NB4 (cell line): ENCODE results near the gene ZNF32.

Experiments
- DNase-seq: peaks from one replicate; pipeline ENCODE4 v3.0.0; 2010; ENCODE audit warnings: low read depth
- H3K4me3 ChIP-seq: one replicate; pipeline ENCODE4 v1.5.1; 2011; ENCODE audit warnings: mild to moderate bottlenecking, low read depth, low read length, moderate library complexity
- MYC ChIP-seq: IDR thresholded peaks from 2 replicates; pipeline ENCODE4 v1.6.1; 2011; ENCODE audit warnings: low read depth, low read length
- POLR2A ChIP-seq: IDR thresholded peaks from 2 replicates; pipeline ENCODE4 v1.6.1; 2011; ENCODE audit warnings: mild to moderate bottlenecking; ENCODE audit not compliant: insufficient read length; ENCODE audit errors: extremely low read depth
- TF ChIP-seq, protein P1 (sequence below): IDR thresholded peaks from 2 replicates; pipeline ENCODE4 v1.6.1; 2011; ENCODE audit warnings: low read depth, low read length
- TF ChIP-seq, protein P2 (sequence below): IDR thresholded peaks from one replicate; pipeline ENCODE4 v1.5.1; 2012; ENCODE audit warnings: low read depth, low read length

The ZNF32 gene, protein sequence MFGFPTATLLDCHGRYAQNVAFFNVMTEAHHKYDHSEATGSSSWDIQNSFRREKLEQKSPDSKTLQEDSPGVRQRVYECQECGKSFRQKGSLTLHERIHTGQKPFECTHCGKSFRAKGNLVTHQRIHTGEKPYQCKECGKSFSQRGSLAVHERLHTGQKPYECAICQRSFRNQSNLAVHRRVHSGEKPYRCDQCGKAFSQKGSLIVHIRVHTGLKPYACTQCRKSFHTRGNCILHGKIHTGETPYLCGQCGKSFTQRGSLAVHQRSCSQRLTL

DNA sequence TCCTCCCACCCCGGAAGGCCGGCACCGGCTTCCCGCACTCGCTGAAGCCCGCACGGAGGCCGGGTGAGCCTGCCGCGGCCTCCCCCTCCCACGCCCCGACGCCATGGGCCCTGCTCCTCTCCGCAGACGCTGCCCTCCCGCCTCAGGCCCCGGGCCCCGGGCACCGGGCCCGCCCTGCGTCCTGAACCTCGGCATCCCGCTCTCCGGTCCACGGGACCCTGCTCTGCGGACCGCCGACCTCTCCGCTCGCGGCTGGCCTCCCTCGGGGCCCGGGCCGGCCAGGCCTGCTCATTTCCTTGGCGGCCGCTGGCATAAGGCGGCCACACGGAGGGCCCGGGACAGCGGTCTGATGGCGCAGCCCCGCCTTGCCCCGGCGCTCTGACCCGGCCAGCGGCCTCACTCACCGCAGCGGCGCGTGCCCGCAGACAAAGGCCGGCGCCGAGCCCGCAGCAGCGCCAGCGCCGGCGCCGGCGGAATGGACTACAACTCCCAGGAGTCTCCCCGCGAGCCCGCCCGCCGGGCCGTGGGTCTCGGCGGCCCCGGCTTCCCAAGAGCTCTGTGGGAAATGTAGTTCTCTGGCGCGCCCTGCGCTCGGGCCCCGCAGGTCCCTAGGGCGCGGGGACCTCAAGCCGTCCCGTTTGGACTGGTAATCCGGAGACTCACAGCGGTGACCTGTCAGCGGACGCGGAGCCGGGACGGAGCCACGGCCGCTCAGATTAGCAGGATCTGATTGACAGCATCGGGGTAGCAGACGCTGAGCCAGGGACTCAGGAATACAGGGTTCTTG is at the start of gene ZNF32:
TSS of gene ZNF32 (minus strand) at position 484 of the 787 bp plus-strand sequence. CDS start 2,748 bp downstream, outside the sequence.
- peak within 1 kb of the TSS; percentile 55 for H3K4me3 ChIP-seq
- DNase-seq = peak; percentile 85
- TF ChIP-seq POLR2A (no peak), MYC (no peak; the same call in 1 of the 2 replicates)
- TF ChIP-seq, protein P1, sequence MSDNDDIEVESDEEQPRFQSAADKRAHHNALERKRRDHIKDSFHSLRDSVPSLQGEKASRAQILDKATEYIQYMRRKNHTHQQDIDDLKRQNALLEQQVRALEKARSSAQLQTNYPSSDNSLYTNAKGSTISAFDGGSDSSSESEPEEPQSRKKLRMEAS = no peak; the same call in 1 of the 2 replicates
- TF ChIP-seq, protein P2, sequence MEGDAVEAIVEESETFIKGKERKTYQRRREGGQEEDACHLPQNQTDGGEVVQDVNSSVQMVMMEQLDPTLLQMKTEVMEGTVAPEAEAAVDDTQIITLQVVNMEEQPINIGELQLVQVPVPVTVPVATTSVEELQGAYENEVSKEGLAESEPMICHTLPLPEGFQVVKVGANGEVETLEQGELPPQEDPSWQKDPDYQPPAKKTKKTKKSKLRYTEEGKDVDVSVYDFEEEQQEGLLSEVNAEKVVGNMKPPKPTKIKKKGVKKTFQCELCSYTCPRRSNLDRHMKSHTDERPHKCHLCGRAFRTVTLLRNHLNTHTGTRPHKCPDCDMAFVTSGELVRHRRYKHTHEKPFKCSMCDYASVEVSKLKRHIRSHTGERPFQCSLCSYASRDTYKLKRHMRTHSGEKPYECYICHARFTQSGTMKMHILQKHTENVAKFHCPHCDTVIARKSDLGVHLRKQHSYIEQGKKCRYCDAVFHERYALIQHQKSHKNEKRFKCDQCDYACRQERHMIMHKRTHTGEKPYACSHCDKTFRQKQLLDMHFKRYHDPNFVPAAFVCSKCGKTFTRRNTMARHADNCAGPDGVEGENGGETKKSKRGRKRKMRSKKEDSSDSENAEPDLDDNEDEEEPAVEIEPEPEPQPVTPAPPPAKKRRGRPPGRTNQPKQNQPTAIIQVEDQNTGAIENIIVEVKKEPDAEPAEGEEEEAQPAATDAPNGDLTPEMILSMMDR = no peak

DNA sequence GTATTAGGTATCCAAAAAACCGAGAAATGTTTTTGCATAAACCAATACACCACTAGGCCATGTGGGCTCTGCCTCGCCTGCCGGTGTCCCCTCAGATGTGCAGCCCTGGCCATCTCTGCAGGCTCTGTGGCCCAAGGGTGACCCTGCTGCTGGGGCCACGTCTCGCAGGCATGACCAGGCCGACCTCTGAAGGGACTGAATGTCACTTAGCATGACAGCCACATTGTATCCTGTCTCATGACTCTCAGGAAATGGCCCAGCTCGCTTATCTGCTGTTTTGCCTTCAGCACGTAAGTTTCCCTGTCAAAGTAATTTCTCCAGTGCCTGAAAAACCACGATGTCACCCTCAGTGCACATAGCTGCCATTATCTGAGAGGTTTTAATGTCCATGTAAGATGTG is 49.5 kb upstream of the ZNF32 start:
- no peak for DNase-seq
- TF ChIP-seq MYC = no peak
- TF ChIP-seq, protein P2 = no peak
- TF ChIP-seq, protein P1 = no peak
- TF ChIP-seq POLR2A = no peak
- no peak overlapping the region for H3K4me3 ChIP-seq

DNA sequence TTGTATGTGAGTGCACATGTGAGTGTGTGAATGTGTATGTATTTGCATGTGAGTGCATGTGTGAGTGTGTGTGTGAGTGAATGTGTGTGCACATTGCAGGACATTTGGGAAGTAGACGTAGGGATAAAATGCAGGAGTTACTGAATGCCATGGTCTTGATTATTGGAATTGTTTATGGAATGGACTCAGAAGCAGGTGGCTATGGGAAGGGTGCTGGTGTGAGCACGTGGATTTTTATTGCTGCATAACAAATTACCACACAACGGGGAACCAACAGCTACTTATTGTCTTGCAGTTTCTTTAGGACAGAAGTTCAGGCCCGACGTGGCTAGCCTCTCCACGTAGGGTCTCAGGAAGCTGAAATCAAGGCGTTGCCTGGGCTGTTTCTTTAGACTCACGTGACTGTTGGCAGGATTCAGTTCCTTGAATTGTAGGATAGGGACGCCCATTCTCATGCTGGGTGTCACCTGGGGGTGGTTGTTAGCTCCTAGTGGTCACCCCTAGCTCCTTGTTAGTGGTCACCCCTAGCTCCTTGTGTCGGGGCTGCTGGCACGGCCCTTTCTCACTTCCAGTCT is 48.3 kb upstream of the ZNF32 start:
- H3K4me3 ChIP-seq = no peak overlapping the region
- TF ChIP-seq, protein P1 = no peak
- TF ChIP-seq, protein P2 = no peak
- TF ChIP-seq POLR2A = no peak
- TF ChIP-seq MYC = no peak
- DNase-seq = no peak

DNA sequence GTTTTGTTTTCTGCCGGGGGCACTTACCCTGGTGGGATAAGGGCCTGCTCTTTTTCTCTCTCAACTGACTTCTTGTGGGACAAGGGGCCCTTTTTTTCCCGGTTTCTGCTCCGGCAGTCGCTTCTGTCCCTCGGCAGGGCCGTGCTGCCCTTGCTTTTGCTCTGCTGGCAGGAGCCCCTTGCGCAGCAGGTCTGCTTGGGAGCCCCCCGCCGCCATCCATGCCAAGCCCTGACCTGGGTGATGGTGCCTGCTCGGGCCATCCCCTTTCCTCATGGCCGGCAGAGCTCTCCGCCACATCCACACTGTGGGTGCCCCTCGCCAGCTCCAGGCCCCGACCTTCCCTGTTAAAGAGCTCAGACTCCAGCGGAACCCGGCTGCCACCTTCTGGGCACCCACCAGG is 47.0 kb upstream of the ZNF32 start:
- no peak for DNase-seq
- TF ChIP-seq MYC (no peak), POLR2A (no peak)
- TF ChIP-seq, protein P2 = no peak
- TF ChIP-seq, protein P1 = no peak
- H3K4me3 ChIP-seq = no peak overlapping the region

DNA sequence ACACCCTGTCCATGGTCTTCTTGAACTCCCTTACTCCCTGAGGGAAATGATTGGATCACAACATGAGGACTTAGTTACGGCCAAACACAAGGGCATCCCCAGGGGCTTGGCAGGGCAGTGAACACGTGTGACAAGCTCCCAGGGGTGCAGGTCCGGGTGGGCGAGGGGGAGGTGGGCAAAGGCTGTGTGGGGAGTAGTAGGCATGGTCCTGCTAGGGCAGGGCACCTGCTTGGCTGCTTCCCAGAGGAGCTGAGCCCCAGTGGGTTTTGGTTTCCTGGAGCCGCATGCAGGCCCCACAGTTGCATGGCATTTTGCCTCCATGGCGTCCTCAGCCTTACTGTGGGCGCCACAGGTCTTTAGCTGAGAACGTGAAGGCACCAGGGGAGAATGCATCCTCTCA is 46.6 kb upstream of the ZNF32 start:
- TF ChIP-seq, protein P2 = no peak
- TF ChIP-seq, protein P1 = no peak
- no peak for TF ChIP-seq POLR2A
- no peak for TF ChIP-seq MYC
- no peak overlapping the region for H3K4me3 ChIP-seq
- no peak for DNase-seq
